22Rv1 (cell line): ENCODE measurements around the gene RAP1A.

Experiments used
- ZFX ChIP-seq: fragments of 450-650 bp; IDR thresholded peaks from 2 replicates; pipeline ENCODE4 v1.6.1; 2017; ENCODE audit warnings: antibody characterized with exemption, borderline replicate concordance
- TF ChIP-seq, protein P1 (sequence below): fragments of 450-650 bp; IDR thresholded peaks from 2 replicates; pipeline ENCODE4 v1.5.1; 2017; ENCODE audit warnings: mild to moderate bottlenecking

DNA sequence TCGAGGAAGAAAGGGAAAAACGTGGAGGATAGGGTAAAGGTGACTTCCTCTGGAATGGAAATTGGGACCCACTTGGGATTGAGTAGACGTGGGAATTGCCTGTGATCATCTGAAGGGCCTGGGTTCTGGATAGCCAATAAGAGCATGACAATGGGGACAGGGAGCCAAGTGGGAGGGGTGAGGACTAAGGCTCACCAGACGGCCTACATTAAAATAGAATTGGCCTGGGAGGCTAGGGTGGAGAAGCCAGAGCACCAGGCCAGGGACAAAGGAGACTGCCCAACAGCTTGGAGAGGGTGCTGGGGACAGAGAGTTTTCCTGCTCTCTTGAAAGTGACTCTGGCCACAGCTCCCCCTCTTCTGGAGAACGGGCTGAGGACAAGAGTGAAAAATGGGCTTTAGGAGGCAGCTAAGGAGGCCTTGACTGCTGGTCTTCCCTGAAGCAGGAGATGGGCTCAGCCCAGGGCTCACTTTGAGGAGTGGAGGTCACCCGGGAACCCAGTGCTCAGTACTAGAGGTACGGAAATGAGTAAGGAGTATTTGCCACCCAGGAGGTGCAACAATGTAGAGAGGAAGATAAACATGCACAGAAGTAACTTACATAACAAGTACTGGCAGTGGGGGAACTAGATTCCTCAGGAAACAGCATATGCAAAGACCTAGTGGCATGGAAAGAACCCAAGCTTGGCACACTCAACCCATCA is 100.8 kb downstream of the RAP1A start:
- TF ChIP-seq, protein P1, sequence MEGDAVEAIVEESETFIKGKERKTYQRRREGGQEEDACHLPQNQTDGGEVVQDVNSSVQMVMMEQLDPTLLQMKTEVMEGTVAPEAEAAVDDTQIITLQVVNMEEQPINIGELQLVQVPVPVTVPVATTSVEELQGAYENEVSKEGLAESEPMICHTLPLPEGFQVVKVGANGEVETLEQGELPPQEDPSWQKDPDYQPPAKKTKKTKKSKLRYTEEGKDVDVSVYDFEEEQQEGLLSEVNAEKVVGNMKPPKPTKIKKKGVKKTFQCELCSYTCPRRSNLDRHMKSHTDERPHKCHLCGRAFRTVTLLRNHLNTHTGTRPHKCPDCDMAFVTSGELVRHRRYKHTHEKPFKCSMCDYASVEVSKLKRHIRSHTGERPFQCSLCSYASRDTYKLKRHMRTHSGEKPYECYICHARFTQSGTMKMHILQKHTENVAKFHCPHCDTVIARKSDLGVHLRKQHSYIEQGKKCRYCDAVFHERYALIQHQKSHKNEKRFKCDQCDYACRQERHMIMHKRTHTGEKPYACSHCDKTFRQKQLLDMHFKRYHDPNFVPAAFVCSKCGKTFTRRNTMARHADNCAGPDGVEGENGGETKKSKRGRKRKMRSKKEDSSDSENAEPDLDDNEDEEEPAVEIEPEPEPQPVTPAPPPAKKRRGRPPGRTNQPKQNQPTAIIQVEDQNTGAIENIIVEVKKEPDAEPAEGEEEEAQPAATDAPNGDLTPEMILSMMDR: no peak
- no peak for TF ChIP-seq ZFX
